HG02588 (cell line): Measurements from ENCODE around the gene TBL1XR1.

ENCODE experiments used
- ATAC-seq: cut with Tn5 transposase; IDR thresholded peaks from one replicate; pipeline ENCODE4 v1.9.1; 2021; ENCODE audit warnings: mild to moderate bottlenecking, moderate library complexity; ENCODE audit not compliant: unreplicated experiment

Gene TBL1XR1

DNA sequence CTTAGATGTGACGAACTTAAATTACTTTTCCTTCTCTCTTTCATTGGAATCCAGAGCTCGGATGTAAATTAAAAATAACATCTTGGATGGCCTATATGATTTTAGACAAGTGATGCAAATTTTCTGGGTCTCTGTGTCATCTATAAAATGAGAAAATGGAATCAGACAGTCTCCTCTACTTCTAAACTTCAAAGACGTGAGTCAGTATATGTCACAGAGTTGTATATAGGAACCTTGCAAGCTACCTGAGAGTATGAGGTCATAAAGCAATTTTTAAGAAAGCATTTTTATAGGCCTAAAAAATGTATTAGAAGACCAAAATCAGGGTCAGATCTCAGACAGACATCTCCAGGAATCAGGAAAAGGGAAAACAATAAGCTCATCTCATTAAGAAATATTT is 128.3 kb downstream of the TBL1XR1 start:
- ATAC-seq, result no peak

DNA sequence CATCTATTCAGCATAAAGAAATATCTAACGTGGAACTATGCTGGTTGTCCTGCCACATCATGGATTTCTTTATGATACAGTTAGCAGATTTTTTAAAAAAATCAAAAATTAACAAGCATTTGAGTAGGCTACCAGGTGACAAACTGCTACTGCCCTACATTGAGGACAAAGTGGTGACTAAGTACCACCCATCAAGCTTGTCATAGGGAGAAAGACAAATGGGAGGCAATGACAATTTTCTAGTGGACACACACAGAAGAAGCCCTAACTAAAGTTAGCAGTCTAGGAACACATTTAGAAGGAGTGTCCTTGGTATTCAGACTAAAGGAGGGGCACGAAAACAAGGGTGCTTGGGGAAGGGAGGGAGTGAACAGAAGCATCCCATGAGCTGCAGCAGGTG is 131.2 kb downstream of the TBL1XR1 start:
- no peak for ATAC-seq

DNA sequence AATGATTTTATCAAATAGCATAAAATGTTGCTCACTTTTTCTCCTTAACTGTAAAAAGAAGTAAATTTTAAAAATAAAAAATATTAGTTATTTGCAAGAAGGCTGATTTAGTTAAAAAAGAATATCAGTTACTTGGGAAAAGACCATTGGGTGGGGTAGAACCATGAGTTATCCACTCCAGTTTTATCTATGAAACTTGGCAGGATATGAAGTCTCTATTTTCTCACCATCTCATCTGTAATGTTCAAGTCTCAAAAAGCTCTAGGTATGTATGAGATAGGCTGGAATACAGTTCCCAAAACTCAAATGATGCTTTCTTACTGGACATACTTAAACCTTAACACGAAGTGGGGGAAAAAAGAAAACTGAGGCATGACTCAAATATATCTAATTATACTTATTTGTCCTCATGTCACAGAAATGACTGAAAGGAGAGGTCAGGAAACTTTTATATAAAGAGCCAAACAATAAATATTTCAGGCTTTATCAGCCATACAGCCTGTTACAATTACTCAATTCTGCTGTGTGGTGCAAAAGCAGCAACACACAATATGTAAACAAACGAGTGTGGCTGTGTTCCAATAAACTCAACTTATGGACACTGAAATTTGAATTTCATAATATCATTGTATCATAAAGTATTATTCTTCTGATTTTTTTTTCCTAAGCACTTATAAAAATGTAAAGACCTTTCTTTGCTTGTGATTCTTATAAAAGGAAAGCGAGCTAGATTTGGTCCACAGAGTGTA is 131.8 kb downstream of the TBL1XR1 start:
- ATAC-seq, result no peak

DNA sequence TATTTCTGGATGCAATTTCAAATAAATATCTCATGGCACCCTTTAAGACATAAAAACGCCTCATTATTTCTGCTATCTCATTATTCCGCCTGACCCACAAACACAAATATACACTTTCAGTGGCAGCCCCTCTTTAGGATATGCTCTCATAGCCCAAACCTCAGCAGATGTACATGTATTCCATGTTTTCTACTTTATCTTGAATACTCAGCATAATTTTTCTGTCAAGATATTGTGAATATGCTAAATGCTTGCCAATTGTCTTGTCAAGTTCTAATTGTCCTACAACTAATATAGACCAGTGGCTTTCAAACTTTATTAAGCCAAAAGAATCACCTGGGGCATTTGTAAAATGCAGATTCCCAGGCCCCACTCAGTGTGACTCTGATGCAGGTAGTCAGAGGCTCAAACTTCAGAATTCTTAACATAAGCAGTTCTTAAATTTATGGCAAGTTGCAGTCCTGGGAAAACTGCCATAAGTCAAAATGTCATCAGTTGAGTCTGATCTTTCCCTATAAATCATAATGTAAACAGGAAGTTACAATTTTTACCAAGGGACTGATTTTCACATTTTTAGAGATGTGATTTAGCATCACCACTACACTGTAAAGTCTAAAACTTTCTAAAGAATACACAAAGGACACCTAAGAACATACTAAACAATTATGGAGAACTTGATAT is 135.1 kb downstream of the TBL1XR1 start:
- ATAC-seq, result no peak

DNA sequence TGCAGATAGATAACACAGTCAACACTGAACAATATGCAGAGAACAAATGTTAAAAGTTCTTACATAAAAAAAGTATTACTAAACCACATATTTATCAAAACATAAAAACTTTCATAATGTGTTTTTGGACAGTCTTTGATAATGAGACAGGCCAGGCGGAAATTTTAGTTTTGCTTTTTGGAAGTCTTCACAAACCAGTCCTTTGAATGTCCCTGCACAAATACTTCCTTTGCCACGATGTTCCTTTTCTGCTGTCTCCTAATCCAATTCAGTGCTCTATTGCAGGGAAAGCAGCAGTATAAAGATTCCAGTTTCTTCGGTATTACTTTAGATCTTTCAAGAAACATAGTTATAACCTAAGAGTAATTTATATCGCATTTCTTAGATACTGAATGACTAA is 135.9 kb downstream of the TBL1XR1 start:
- no peak for ATAC-seq

DNA sequence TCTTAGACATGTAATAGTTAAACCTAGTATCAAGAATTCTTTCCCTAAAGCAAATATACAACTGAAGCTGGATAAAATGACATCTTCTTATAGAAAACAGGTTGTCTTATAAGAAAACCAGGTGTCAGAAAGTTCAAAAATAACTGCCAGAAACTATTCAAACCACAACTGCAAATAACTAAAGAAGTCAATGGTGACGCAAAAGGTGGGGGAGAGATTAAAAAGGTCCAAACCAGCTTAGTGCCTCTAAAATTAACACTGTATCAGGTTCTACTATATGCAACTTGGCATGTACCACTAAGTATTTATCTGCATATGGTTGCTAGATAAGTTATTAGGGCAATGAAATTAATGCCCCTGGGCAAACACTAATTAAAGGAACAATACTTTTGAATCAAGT is 136.8 kb downstream of the TBL1XR1 start:
- no peak for ATAC-seq

DNA sequence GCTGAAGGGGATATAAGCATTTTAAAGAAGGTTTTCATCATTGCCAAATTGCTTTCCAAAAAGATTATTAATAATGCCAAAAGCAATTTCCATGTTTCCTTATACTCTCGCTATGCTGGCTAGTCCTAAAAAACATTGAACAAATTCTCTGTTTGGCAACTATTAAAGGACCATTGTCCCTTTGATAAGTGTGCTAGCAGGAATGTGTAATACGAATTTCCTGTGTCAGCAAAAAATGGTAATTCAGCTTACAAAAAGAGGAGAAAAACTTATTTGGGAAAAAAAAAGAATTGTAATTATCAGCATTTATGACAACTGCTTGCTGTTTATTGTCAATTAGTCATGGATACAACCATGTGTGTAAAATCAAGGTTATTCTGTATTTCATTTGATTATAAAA is 138.6 kb downstream of the TBL1XR1 start:
- no peak for ATAC-seq

DNA sequence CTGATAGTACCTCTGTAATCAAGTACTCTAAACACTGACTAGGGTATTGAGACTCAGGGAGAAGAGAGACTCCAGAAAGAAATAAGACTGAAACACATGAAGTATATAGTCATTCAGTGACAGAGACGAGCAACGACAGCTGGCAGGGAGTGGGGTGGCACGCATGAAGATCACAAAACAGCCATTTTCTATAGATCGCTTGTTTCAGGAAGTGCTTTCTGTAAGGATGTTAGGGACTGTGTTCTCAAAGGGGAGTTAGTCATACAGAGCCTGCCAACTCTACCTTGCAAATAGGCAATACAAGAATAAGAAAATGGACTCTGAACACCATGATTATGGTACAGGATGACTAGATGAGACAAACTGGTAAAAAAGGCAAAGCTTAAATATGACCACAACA is 139.5 kb downstream of the TBL1XR1 start:
- ATAC-seq, result peak; percentile 92

DNA sequence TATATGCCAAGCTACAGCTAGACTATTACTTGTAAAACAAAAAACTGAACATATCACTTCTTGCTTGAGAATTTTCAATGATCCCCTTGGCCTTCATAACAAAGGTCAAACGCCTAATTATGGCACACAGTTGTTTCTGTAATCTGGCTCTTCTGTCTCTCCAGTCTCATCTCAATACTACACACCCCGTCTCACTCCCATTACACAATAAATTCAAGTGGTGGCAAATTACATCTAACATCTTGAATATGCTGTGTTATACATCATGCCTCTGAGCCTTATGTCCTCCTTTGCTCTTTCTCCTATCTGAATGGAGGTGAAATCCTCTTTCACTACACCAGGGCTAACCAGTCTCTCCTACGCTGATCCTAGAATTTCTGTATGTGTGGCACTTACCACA is 140.4 kb downstream of the TBL1XR1 start:
- no peak for ATAC-seq

DNA sequence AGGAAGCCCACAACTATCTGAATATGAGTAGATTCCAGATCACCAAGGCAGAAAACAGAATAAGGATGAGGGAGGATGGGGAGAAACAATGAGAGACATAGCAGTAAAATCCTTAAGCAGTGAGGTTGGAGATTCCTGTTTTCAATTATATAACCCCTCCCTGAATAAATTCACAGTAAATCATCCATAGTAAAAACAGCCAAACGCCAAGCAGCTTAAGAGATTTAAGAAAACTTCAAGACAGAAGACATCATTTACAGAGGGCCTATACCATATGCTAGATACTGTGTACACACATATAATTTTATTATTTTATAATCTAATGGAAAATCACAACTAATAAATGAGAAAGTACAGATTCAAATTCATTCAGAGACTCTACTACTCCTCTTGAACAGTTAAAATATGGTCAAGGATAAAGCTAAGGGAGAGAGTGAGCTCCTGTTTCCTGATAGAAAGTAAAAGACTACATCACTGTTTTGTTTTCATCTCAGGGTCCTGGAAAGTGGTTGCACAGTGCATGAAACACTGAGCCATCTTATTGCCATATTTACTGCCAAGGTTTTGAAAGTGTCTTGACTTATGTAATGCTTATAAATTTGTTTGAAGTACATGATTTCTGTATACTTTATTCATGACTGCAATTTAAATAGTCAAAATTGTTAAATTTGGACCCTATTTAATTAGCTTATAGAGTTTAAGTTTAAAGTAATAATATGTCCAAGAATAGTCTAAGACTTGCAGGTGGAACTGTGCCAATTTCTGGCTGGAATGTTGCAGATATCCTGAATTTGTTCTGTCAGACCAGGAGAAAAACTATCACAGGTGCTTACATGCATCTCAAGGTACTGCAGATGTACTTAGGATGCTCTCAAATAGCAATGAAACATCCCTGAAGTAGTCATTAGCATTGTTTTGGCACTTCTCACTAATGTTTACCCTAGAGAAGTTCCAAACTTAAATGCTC is 141.4 kb downstream of the TBL1XR1 start:
- ATAC-seq, result no peak

DNA sequence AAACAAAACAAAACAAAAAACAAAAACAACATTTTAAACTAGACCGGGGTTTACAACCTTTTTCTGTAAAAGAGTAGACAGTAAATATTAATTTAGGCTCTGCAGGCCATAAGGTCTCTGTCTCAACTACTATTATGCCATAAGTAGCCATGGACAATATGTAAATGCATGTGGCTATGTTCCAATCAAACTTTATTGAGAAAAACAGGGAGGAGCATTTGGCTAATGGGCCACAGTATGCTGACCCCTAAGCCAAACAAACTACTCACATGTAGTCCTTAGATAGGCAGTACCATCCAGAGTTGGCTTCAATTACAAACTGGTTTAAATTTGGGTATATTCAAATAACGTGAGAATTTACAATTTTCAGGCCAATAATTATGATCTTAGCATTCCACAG is 144.2 kb downstream of the TBL1XR1 start:
- ATAC-seq, result no peak

DNA sequence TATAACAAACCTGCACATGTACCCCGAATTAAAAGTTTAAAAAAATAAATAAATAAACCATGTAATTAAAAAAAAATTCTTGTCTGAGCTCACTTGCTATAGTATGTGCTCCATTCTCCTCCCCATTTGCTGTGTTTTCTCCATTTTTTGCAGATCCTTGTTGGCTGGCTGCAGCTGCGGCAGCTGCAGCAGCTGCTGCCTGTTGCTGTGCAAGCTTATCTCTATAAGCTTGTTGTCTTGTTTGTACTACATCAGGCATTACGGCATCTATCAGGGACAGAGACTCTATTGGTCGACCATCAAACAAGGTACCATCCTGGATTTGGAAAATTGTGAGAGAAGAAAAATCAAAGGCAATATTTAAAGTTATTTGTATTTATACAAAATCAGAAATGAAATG is 145.9 kb downstream of the TBL1XR1 start:
- no peak for ATAC-seq

DNA sequence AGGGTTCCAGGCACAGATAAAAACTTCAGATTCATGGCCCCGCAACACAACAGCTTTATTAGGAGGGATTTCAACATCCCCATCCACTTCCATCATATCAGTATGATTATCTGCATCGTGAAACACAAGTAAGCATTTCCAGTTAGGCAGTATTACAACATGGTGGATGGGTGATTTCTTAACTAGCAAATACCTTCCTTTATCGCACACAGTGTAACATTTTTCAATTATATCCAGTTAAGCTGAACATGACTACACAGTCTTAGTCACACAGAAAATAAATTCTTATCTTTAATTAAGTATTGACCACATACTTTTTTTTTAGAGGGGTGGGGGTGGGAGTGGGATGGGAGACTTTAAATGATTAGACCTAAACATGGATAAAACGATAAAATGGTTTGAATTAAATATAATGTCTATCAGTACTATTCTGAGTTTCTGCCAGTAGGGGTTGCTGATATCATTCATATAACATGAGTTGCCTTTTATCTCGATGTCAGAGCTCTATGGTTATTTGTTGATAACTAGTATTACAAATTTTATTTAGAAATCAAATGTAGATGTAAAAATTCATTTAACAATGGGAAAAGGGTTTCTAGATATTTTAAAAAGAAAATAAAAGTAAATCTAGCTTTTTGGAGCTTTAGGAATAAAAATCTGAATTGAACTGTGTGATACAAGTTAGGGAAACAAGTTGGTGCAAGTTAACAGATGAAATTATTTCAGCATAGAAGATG is 146.6 kb downstream of the TBL1XR1 start:
- peak; percentile 46 for ATAC-seq

DNA sequence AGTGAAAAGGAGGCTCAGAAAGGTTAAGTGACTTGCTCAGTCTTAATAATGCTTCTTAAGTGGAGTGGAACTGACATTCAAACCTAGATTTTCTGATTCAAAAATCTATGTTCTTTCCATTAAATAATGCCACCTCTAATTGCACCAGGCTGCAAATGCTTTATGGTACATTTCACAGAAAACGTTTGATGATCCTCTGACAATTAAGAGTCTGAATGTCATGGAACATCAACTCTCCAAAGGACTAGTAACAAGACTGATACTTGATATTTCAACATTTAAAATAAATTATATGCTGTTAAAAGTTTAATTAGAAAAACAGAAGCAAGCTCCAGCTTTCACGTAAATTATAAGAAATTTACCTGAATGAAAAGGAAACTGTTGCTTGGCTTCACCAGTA is 151.5 kb downstream of the TBL1XR1 start:
- ATAC-seq, result no peak

DNA sequence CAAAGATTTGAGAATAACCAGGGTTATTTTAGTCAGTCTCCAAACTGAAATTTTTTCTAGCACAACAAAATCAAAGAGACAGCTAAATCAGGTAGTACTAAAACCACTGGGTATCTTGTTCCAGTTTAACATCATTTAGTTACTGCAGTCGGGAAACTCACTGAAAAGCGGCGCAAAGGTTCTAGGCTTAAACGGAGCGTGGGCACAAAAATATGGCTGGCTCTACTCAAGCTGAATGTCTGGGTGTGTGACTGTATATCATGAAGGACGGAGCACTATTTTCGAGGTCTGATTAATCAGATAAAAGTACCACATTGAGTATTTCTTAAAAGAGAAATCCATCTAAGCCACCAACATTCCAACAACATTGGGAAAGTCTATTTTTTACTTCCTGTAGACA is 152.1 kb downstream of the TBL1XR1 start:
- ATAC-seq, result no peak

DNA sequence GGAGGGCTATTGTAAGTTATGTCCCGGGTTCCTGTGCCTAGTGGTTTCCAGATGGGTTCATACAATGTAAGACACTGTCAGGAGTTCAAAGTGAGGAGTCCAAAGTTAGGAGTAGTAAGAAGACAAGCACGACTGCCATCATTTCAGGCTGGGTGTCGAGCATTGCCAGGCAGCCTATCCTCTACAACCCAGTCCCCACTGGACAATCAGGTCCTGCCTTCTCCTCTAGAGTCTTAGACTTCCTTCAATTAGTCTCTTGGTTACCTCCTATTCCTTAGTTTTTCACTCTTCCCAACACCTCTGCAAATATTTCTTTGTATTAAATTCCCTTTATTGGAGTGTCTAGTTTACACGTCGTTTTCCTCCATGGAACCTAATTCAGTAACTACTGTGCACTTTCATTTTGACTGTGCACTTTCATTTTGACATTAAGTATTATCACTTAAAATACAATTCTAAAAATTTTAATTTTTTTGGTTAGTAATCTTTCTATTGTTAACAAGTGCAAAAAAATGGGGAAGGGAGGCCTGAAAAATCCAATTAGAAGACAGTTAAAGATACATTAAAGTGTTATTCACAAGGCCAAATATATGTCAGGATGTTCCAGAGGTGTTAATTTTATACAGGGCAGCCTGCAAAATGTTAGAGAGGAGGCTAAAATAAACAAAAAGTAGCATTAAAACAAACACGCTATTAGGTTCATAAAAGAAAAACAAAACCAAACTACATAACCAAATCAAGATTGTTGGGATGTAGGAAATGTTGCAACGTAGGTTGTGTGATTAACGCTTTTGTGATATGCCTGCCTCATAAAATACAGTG is 155.3 kb downstream of the TBL1XR1 start:
- ATAC-seq, result peak; percentile 62

DNA sequence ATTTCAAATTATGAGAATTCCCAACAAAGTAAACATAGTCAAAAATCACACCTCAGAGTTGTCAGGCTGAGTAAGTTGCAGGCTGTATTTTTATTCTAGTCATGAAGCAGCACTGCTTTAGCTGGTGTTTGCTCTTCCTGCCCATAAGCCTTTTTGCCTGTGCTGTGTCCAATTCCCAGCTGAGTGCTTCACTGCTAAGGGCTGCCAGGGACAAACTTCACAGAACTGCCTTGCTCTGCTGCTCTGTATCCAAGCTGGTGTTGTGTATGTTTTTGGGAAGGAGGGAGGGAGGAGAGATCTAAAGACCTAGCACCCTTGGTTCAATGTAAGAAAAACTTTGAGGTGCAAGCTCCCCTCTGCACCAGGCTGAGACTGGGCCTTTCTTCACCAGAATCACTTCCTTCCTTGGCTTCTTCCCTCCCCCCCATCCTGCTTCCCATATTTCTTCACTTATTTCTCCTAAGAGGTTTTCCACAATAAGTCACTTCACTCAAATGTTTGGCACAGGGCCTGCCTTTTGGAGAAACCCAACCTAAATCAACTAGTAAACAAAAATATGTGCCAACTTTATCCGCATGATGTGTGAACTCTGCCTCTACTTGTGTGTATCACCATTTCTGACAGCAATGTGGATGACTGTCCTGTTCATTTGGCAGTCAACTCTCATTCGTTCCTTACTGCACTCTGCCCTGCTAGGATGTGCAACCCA is 156.1 kb downstream of the TBL1XR1 start:
- peak; percentile 6 for ATAC-seq

DNA sequence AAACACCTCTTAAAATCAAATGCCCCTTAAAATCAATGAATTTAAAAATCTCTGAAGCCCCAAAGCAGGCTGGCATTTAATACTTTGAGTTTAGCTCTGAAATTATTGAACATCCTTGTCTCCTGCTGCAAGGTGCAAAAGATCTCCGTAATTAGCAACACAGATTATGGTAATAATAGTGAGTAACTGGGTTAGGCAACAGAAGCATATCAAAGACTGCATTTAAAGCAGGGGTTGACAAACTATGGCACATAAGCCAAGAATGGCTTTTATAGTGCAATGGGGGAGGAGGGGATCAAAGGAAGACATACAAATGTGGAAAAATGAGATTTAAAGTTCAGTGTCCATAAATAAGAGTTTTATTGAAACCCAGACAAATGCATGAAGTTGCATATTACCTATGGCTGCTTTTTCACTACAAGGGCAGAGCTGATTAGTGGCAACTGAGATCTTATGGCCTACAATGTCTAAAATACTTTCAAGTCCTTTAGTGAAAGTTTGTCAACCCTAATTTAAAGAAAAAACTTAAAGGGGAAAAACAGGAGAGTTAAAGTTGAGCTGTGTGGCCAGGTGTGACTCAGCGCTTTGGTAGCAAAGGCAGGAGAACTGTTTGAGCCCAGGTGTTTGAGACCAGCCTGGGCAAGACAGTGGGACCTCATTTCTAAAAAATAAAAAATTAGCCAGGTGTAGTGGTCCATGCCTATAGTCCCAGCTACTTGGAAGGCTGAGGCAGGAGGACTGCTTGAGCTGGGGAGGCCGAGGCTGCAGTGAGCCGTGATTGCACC is 157.6 kb downstream of the TBL1XR1 start:
- no peak for ATAC-seq

DNA sequence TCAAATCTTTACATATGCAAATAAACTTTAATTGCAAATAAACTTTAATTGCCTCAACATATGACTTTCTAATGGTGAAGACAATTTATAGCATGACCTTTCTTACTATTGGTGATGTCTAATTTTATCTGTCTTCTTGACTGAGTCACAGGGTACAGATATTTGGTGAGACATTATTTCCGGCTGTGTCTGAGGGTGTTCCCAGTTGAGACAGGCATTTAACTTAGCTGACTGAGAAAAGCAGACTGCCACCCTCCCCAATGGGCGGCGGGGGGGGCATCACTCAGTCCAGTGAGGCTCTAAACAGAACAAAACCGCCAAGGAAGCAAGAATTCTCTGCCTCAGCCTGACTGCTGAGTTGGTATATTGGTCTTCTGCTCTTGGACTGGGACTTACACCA is 160.0 kb downstream of the TBL1XR1 start:
- no peak for ATAC-seq
